GM03348 (cell line): Measurements from ENCODE around the gene PDZD8.

Experiments used
- DNase-seq: peaks from one replicate; pipeline ENCODE4 v3.0.0; 2012; ENCODE audit warnings: low spot score

PDZD8 gene

GRCh38 chr10:117398029-117398428 is 22.8 kb upstream of the PDZD8 start:
- no peak for DNase-seq

GRCh38 chr10:117391436-117392205 is 16.4 kb upstream of the PDZD8 start:
- peak; percentile 60 for DNase-seq

- no peak for DNase-seq
Observed at GRCh38 chr10:117390420-117390819, 15.2 kb upstream of the PDZD8 start.

- no peak for DNase-seq
Observed at GRCh38 chr10:117386805-117387204, 11.6 kb upstream of the PDZD8 start.

- DNase-seq, result no peak
Observed at GRCh38 chr10:117382861-117383260, 7.6 kb upstream of the PDZD8 start.

GRCh38 chr10:117374506-117375359 is 507 bp downstream of the PDZD8 start:
- DNase-seq, result peak; percentile 34

GRCh38 chr10:117373823-117374505 is 1.3 kb downstream of the PDZD8 start:
- DNase-seq, result peak; percentile 64

GRCh38 chr10:117370205-117370604 is 5.0 kb downstream of the PDZD8 start:
- peak; percentile 37 for DNase-seq

GRCh38 chr10:117367718-117368117 is 7.5 kb downstream of the PDZD8 start:
- DNase-seq, result no peak

- DNase-seq, result no peak
Observed at GRCh38 chr10:117366741-117367140, 8.5 kb downstream of the PDZD8 start.

- no peak for DNase-seq
Observed at GRCh38 chr10:117365612-117366011, 9.6 kb downstream of the PDZD8 start.

- no peak for DNase-seq
Observed at GRCh38 chr10:117364110-117364960, 10.9 kb downstream of the PDZD8 start.

GRCh38 chr10:117363028-117363427 is 12.2 kb downstream of the PDZD8 start:
- DNase-seq, result peak; percentile 21

- no peak for DNase-seq
Observed at GRCh38 chr10:117362313-117362712, 12.9 kb downstream of the PDZD8 start.

GRCh38 chr10:117360994-117361667 is 14.1 kb downstream of the PDZD8 start:
- DNase-seq, result no peak

- DNase-seq, result no peak
Observed at GRCh38 chr10:117360016-117360415, 15.2 kb downstream of the PDZD8 start.

GRCh38 chr10:117355072-117355471 is 20.2 kb downstream of the PDZD8 start:
- no peak for DNase-seq

- no peak for DNase-seq
Observed at GRCh38 chr10:117353684-117354083, 21.6 kb downstream of the PDZD8 start.

GRCh38 chr10:117352724-117353123 is 22.5 kb downstream of the PDZD8 start:
- DNase-seq, result no peak

GRCh38 chr10:117351996-117352395 is 23.2 kb downstream of the PDZD8 start:
- DNase-seq, result no peak

- no peak for DNase-seq
Observed at GRCh38 chr10:117351558-117351957, 23.7 kb downstream of the PDZD8 start.
